IPS-18a (cell line): ENCODE data around the gene WDFY4.

Experiments
- H3K27ac ChIP-seq: one replicate; pipeline ENCODE4 v1.5.1; 2013; ENCODE audit warnings: low read length
- H3K27me3 ChIP-seq: one replicate; pipeline ENCODE4 v1.6.1; 2013; ENCODE audit warnings: mild to moderate bottlenecking, low read length; ENCODE audit not compliant: control insufficient read depth, insufficient read depth
- H3K36me3 ChIP-seq: one replicate; pipeline ENCODE4 v1.6.1; 2013; ENCODE audit warnings: low read depth, low read length; ENCODE audit not compliant: control insufficient read depth
- H3K4me1 ChIP-seq: one replicate; pipeline ENCODE4 v1.6.1; 2013; ENCODE audit warnings: low read depth, low read length; ENCODE audit not compliant: control insufficient read depth
- H3K4me3 ChIP-seq: one replicate; pipeline ENCODE4 v1.5.1; 2013; ENCODE audit warnings: low read length
- H3K9ac ChIP-seq: one replicate; pipeline ENCODE4 v1.6.1; 2013; ENCODE audit warnings: mild to moderate bottlenecking, low read length, moderate library complexity
- H3K9me3 ChIP-seq: one replicate; pipeline ENCODE4 v1.6.1; 2013; ENCODE audit warnings: low read depth, low read length; ENCODE audit not compliant: control insufficient read depth

Gene WDFY4

DNA sequence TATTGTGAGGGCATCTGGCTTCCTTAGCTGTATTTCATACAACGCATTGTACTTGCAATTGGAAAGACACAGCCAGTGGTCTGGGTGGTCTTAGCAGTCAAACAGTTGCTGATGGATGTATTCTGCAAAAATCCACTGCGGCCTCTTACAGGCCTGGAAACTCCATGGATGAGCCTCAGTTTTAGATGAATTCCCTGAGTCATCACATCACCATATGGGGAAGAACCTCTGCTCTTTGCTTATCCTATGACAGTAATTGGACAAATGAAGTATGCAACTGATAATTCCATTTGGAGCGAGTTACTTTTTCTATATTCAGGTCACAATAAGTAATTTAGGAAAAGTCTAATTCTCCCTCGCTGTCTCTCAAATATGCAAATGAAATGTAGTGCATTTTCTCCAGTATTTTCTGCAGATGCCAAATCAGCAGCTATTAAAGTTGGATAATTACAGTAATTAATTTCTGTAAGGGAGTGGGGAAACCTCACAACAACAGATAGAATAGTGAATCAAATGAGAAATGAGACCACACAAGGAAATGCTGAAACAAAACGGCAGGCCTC lies 78.8 kb downstream of the WDFY4 start:
- no peak overlapping the region for H3K4me3 ChIP-seq
- no peaks in the 10 kb centered on the region for H3K36me3 ChIP-seq
- no peak overlapping the region for H3K9ac ChIP-seq
- H3K9me3 ChIP-seq, result no peaks in the 10 kb centered on the region
- H3K27me3 ChIP-seq, result no peaks in the 10 kb centered on the region
- no peaks in the 10 kb centered on the region for H3K4me1 ChIP-seq
- no peak overlapping the region for H3K27ac ChIP-seq

DNA sequence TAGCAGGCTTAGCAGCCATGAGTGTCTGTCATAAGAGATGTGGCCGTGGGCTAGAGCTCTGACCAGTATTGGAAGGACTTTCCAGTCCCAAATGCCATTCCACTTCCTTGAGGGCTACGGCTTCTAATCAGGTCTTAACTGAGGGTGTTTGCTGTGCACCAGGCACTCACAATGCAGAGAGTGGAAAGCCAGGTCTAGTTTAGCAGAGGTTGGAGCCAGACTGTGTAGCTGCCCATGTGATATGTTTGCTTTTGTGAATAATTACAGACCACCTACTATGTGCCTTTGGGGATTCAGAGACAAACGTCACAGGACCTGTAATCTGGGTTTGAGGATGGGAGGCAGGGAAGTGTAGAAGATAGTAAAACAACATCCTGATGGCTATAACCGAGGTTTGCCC lies 79.8 kb downstream of the WDFY4 start:
- Histone ChIP-seq H3K9ac (no peak overlapping the region), H3K4me3 (no peak overlapping the region), H3K36me3 (no peaks in the 10 kb centered on the region), H3K27ac (no peak overlapping the region), H3K27me3 (no peaks in the 10 kb centered on the region), H3K4me1 (no peaks in the 10 kb centered on the region), H3K9me3 (no peaks in the 10 kb centered on the region)

DNA sequence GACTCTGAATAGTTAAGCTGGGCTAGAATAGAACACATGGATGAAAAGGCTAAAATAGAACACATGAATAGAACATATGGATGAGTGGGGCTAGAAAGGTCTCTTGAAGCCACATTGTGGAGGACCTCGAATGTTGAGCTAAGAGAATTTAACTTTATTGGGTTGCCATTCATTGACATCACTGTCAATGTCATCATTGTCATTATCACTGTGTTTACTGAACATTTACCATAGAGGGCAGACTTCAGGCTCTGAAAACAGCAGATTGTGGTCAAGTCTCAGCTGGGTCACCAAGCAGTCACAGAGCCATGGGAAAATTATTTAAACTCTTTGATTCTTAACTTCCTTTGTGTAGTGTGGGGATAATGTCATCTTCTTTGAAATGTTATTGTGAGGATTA lies 80.4 kb downstream of the WDFY4 start:
- Histone ChIP-seq H3K36me3 (no peaks in the 10 kb centered on the region), H3K4me1 (no peaks in the 10 kb centered on the region), H3K9me3 (no peaks in the 10 kb centered on the region), H3K4me3 (no peak overlapping the region), H3K9ac (no peak overlapping the region), H3K27me3 (no peaks in the 10 kb centered on the region), H3K27ac (no peak overlapping the region)

DNA sequence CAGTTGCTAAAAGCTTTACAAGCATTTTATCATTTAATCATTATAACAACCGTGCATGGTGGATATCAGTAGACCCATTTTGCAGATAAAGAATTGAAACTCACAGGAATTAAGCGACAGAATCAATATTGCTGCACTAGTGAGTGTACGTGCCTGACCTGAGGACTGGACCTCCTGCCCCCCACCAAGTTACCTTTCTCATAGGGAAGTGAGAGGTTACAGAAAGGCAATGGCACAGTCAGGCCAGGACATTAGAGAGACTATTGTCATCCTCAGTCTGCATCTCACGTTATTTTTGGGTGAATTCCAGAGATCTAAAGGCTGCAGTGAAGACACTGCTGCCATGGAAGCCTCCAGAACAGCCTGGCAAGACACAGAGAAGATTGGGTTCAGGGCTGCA lies 80.9 kb downstream of the WDFY4 start:
- Histone ChIP-seq H3K36me3 (no peaks in the 10 kb centered on the region), H3K27ac (no peak overlapping the region), H3K9ac (no peak overlapping the region), H3K27me3 (no peaks in the 10 kb centered on the region), H3K4me1 (no peaks in the 10 kb centered on the region), H3K4me3 (no peak overlapping the region), H3K9me3 (no peaks in the 10 kb centered on the region)

DNA sequence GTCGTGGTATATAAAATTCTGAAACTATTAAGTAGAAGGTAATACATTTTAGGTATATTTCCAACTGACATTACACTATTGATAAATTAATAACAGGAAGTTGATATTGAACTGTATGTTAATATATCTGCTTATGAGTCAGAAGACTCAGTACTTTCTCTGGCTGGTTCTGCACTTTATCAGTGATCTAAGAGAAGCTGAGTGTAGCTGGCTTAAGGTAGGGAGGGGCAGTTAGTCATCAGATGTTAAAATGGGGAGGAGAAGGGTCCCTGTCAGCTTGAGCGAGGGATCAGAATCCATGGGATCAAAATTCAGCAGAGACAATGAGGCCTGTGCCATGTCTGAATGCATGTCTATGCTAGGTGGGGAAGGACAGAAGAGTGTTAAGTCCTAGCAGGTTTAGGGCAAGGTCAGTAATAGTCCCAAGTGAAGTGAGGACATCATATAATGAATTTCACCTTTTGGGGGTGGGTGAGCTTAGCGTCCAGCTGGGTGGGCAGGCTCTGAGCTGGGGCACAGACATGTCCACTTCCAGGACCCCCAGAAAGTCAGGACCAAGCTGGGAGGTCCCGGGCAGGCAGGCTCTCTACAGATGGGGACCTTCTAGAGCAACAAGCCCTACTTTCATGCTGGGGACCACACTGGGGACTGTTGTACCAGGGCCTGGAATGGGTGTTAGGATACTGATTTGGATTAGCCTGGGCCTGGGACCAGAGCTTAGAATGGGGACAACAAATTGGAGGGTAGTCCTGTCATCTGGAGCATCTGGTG lies 82.9 kb downstream of the WDFY4 start:
- no peak overlapping the region for H3K27ac ChIP-seq
- no peaks in the 10 kb centered on the region for H3K36me3 ChIP-seq
- H3K4me1 ChIP-seq, result peaks cover 3% of the 10 kb centered on the region
- no peaks in the 10 kb centered on the region for H3K9me3 ChIP-seq
- H3K27me3 ChIP-seq, result no peaks in the 10 kb centered on the region
- no peak overlapping the region for H3K4me3 ChIP-seq
- H3K9ac ChIP-seq, result no peak overlapping the region

DNA sequence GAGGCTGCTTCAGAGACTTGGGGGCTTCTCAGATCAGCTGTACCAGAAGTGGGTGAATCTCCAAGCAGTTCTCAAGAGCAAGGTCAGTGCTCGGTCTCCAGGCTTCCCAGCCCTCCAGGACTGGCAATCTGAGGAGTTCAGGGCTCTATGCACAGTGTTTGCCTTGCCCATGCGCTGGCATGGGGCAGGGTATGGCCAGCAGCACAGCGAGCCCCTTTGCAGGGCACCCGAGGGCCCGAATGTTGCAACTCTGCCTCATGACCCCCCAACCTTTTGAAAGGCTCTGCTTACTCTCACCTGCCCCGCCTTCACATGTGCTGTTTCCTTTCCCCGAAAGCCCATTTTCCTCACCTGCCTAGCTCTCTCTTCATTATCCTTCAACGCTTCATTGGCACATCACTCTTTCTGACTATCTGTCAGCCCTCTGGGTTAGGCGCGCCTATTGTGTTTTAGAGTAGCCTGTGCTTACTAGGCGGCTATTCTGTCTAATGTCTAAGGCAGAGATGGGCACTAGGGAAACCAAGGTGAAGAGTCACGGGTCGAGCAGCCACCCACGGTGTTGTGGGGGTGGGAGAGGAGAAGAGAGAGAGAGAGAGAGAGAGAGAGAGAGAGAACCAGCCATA lies 83.6 kb downstream of the WDFY4 start:
- Histone ChIP-seq H3K9ac (no peak overlapping the region), H3K4me1 (peaks cover 3% of the 10 kb centered on the region), H3K27ac (no peak overlapping the region), H3K4me3 (no peak overlapping the region), H3K9me3 (no peaks in the 10 kb centered on the region), H3K36me3 (no peaks in the 10 kb centered on the region), H3K27me3 (no peaks in the 10 kb centered on the region)

DNA sequence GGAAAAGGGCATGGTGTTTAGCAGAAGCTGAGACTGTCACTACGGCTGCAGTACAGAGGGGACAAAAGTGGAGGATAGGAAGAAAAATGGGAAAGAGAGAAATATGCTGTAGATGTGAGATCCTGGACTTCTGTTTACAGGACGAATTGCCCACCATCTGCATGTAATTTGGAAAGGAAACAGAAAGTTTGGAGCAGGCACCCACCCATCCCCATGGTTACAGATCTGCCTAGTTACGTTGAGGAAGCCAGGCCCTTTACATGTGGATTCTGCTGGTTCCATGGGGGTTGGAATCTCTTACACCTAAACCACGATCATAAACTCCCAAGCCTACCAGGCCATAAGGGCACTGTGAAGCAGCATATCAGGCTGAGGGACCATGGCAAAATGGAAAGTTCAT lies 84.3 kb downstream of the WDFY4 start:
- no peak overlapping the region for H3K4me3 ChIP-seq
- H3K4me1 ChIP-seq, result peaks cover 3% of the 10 kb centered on the region
- H3K36me3 ChIP-seq, result no peaks in the 10 kb centered on the region
- H3K9ac ChIP-seq, result no peak overlapping the region
- H3K9me3 ChIP-seq, result no peaks in the 10 kb centered on the region
- no peaks in the 10 kb centered on the region for H3K27me3 ChIP-seq
- H3K27ac ChIP-seq, result no peak overlapping the region

DNA sequence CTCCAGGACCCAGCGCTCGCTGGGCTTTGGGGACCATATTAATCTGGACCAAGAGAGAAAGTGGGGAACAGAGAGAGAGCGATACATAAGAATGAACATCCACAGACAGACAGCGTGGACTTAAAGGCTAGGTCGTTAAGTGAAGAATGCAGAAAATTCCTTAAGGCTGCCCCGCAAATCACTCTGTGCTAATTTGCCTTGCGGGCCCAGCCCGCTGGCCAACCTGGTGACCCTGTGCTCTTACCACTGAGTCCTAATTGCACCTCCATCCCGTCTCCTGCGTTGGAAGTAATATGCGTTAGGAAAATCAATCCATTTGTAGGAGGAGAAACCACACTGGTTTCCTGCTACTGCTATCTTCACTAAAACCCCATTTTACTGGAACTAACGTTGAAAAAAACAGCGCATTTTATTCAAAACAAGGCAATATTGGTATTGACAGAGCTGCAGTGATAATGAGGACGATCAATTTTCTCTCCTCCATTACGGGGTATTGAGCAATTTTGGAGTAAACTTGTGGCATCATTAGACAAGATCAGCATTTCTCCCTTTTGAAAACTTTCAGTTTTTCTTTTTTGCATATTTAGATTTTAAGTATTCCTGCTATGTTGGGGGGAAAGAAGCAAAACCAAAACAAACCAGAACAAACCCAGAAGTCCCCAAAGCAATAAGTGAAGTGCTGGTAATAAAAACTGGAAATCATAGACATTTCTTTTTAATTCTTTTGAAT lies 85.2 kb downstream of the WDFY4 start:
- Histone ChIP-seq H3K9me3 (no peaks in the 10 kb centered on the region), H3K27ac (no peak overlapping the region), H3K27me3 (no peaks in the 10 kb centered on the region), H3K4me1 (peaks cover 3% of the 10 kb centered on the region), H3K4me3 (no peak overlapping the region), H3K9ac (no peak overlapping the region), H3K36me3 (no peaks in the 10 kb centered on the region)

DNA sequence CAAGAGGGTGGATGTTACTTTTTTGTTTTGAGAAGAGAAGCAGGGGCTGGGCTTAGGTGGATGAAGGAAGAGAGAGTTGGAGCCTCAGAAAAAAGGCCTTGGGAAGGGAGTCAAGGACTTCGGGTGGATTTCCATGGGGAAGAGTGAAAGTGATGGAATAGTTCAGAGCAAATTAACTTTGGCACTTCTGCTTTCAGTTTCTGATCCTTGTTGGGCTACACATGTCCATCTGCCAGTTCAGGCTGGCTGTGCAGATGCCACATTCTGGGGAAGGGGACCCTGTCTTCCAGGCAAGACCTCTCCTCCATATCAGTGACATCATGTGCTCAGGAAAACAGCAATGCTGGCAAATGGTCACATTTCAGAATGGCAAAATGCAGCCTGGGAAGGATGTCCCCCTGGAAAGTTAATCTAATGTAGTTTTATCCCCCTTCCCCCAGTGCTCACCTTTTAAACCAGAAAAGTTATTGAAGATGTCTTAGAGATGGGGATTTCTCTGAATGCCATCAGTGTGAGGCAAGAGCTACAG lies 86.0 kb downstream of the WDFY4 start:
- Histone ChIP-seq H3K27ac (no peak overlapping the region), H3K27me3 (no peaks in the 10 kb centered on the region), H3K4me1 (peaks cover 3% of the 10 kb centered on the region), H3K4me3 (no peak overlapping the region), H3K9ac (no peak overlapping the region), H3K36me3 (no peaks in the 10 kb centered on the region), H3K9me3 (no peaks in the 10 kb centered on the region)

DNA sequence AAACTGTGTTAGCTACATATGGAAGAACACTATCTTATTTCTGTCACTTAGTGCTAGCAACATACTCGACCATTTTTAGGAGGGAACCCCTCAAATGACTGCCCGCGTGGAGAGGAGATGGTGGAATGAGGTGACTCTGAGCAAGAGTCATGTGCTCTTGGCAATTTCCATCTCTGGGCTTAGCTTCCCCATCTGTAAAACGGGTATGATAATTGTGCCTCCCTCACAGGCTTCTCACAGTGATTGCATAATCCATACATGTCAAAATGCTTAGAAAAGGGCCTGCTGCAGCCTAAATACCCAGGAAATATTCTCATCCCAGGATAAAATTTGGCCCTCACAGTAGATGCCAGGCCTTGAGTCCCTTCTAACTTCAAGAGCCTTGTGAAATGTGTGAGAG lies 86.6 kb downstream of the WDFY4 start:
- no peak overlapping the region for H3K4me3 ChIP-seq
- no peaks in the 10 kb centered on the region for H3K9me3 ChIP-seq
- no peaks in the 10 kb centered on the region for H3K27me3 ChIP-seq
- H3K9ac ChIP-seq, result no peak overlapping the region
- H3K27ac ChIP-seq, result no peak overlapping the region
- peaks cover 3% of the 10 kb centered on the region for H3K4me1 ChIP-seq
- no peaks in the 10 kb centered on the region for H3K36me3 ChIP-seq

DNA sequence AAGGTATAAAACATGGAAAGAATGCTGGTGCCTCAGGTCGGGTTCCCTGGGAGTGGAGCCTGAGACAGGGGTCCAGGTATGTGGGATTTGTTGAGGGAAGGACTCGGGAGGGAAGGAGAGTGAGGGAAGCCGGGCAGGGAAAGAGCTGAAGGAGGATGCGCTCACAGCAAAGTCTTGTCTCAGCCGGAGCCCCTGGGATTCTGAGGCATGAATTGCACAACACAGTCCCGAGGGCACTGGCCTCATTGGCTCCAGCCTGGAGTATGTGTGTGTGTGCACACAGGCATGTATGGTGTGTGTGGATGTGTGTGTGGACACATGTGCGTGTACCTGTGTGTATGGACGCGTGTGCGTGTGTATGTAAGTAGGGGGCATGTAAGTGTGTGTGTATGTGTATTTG lies 87.4 kb downstream of the WDFY4 start:
- H3K36me3 ChIP-seq, result no peaks in the 10 kb centered on the region
- H3K9ac ChIP-seq, result no peak overlapping the region
- no peak overlapping the region for H3K27ac ChIP-seq
- H3K9me3 ChIP-seq, result no peaks in the 10 kb centered on the region
- H3K4me3 ChIP-seq, result no peak overlapping the region
- H3K4me1 ChIP-seq, result peaks cover 3% of the 10 kb centered on the region
- H3K27me3 ChIP-seq, result no peaks in the 10 kb centered on the region
